Lower lobe of right lung (tissue), 2 donors: Measurements from ENCODE around the gene SLC39A8. TPM values are rescaled to one million over a fixed set of nuclear protein-coding genes. Genes with fewer than 3 reads are reported as not detected.

Experiments
- ATAC-seq, 2 donors: fragments of 200-7000 bp; cut with Tn5 transposase; one replicate each; pipeline ENCODE4 v1.9.1; 2020 to 2022; ENCODE audit warnings: mild to moderate bottlenecking in 2 of 2, moderate library complexity in 2 of 2
- DNase-seq: peaks from one replicate; pipeline ENCODE4 v3.0.0-alpha.2; 2020
- H3K27ac ChIP-seq: fragments of 200-600 bp; one replicate; pipeline ENCODE4 v1.8.0; 2022
- H3K27me3 ChIP-seq: fragments of 200-600 bp; one replicate; pipeline ENCODE4 v1.8.0; 2022; ENCODE audit warnings: low read depth
- H3K36me3 ChIP-seq: fragments of 200-600 bp; one replicate; pipeline ENCODE4 v1.8.0; 2022; ENCODE audit warnings: mild to moderate bottlenecking
- H3K4me1 ChIP-seq: fragments of 200-600 bp; one replicate; pipeline ENCODE4 v1.8.0; 2022
- H3K4me3 ChIP-seq: fragments of 200-600 bp; one replicate; pipeline ENCODE4 v1.8.0; 2022; ENCODE audit warnings: mild to moderate bottlenecking
- H3K9me3 ChIP-seq: fragments of 200-600 bp; one replicate; pipeline ENCODE4 v1.8.0; 2022
- CTCF ChIP-seq: fragments of 200-600 bp; IDR thresholded peaks from one replicate; pipeline ENCODE4 v1.8.0; 2022; ENCODE audit warnings: antibody characterized with exemption, mild to moderate bottlenecking
- intact Hi-C: fragments of 100-400 bp; cut with DNase I; formaldehyde crosslinking; loops from one replicate; pipeline ENCODE4 v1.11.0; 2022
- total RNA-seq: library from RNA; stranded (reverse); fragmentation: NEBNext Ultra II Directional; extraction: Animal tissue kit (Norgen Biotek cat#: 25700); gene quantifications from one replicate; pipeline ENCODE4 v1.2.1, GENCODE V29; 2021
- donor health status: DM: no; HTN: yes; CAD: no; lungs with severe emphysema.

Gene SLC39A8
- total RNA-seq, 1 donor from 2014 or later, result 370 TPM

- no peak for DNase-seq
- H3K36me3 ChIP-seq, result no peaks in the 10 kb centered on the region
- intact Hi-C loops, result no loop called here
- peak overlapping the region; percentile 73 for H3K4me3 ChIP-seq
- ATAC-seq, result peak in 1 of 2 donors; percentile 0
- H3K9me3 ChIP-seq, result no peaks in the 10 kb centered on the region
- H3K4me1 ChIP-seq, result peaks cover 17% of the 10 kb centered on the region
- no peaks in the 10 kb centered on the region for H3K27me3 ChIP-seq
- no peak for TF ChIP-seq CTCF
- H3K27ac ChIP-seq, result peak overlapping the region; percentile 65
Measured at GRCh38 chr4:102345795-102346100, 466 bp upstream of the SLC39A8 start.

GRCh38 chr4:102344520-102344953 is 745 bp downstream of the SLC39A8 start:
- intact Hi-C loops, result no loop called here
- H3K9me3 ChIP-seq, result no peaks in the 10 kb centered on the region
- peak; percentile 84 for DNase-seq
- ATAC-seq, result peak; percentile 86 to 91
- peak overlapping the region; percentile 73 for H3K4me3 ChIP-seq
- peaks cover 17% of the 10 kb centered on the region for H3K4me1 ChIP-seq
- no peaks in the 10 kb centered on the region for H3K36me3 ChIP-seq
- no peaks in the 10 kb centered on the region for H3K27me3 ChIP-seq
- peak overlapping the region; percentile 86 for H3K27ac ChIP-seq
- no peak for TF ChIP-seq CTCF

GRCh38 chr4:102343964-102344519 is 1.2 kb downstream of the SLC39A8 start:
- ATAC-seq, result peak; percentile 72 to 81
- Histone ChIP-seq H3K27ac (peak overlapping the region; percentile 86), H3K4me3 (peak overlapping the region; percentile 73), H3K9me3 (no peaks in the 10 kb centered on the region), H3K36me3 (no peaks in the 10 kb centered on the region), H3K27me3 (no peaks in the 10 kb centered on the region), H3K4me1 (peaks cover 17% of the 10 kb centered on the region)
- intact Hi-C loops, result no loop called here
- DNase-seq, result peak; percentile 82
- no peak for TF ChIP-seq CTCF

GRCh38 chr4:102342404-102343074 is 2.7 kb downstream of the SLC39A8 start:
- H3K4me3 ChIP-seq, result peak overlapping the region; percentile 73
- DNase-seq, result no peak
- intact Hi-C loops, result no loop called here

GRCh38 chr4:102341201-102341600 is 4.1 kb downstream of the SLC39A8 start:
- TF ChIP-seq CTCF, result no peak
- Histone ChIP-seq H3K4me3 (peak overlapping the region; percentile 73), H3K9me3 (no peaks in the 10 kb centered on the region), H3K4me1 (peaks cover 13% of the 10 kb centered on the region), H3K27ac (peak overlapping the region; percentile 2), H3K27me3 (no peaks in the 10 kb centered on the region), H3K36me3 (no peaks in the 10 kb centered on the region)
- DNase-seq, result no peak
- intact Hi-C loops, result no loop called here
- no peak for ATAC-seq

More at GRCh38 chr4:102342404-102343074, 2.7 kb downstream of the SLC39A8 start:
- ATAC-seq, result no peak
- H3K27me3 ChIP-seq, result no peaks in the 10 kb centered on the region
- H3K9me3 ChIP-seq, result no peaks in the 10 kb centered on the region
- H3K27ac ChIP-seq, result peak overlapping the region; percentile 86
- H3K36me3 ChIP-seq, result no peaks in the 10 kb centered on the region
- TF ChIP-seq CTCF, result no peak
- peaks cover 17% of the 10 kb centered on the region for H3K4me1 ChIP-seq
